ENCODE data around the gene HOXA1.

Gene HOXA1

DNA sequence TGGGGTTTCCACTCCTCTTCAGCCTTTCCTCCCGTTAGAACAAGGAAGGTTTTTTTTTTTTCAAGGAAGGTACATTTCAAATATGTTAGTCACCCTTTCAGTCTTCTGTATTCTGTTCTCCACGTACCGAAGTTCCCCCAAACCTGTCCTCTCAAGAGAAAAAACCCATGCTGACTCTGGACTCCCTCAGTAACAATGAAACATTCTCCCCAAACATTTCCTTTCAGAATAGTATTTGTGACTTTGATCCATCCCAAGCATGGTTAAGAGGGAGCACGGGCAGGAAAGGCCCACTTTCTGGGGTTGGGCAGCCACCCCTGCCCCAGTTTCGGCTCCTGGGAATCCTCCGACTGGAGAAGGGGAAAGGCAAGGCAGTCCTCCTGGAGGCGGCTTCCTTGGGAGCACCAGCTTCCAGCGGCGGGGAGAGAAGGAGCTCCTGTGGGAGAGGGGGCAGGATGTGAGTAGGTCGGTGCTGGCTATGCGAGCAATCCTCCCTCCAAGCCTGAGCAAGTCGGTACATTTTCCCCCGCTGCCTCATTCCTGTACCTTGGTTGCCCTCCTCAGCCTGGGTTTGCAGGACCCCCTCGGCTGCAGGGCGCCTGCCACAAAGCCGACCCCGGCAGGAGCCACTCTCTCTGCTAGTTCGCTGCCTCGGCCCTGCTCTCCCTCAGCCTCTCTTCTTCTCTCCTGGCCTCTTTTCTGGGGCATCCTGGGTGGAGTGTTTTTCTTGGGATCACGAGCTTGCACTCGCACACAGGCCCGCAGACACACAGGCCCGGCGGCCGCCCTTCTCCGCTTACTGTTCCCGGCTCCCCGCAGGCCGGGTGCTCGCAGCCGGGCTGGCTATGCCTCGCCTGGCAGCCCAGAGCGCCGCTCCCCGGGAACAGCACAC, 2.1 kb upstream of the HOXA1 start (continued):
- no peak for TF ChIP-seq PPARA (CRISPR knock-in tag; IDR thresholded peaks at IDR 0.05; ENCODE audit: borderline replicate concordance)

DNA sequence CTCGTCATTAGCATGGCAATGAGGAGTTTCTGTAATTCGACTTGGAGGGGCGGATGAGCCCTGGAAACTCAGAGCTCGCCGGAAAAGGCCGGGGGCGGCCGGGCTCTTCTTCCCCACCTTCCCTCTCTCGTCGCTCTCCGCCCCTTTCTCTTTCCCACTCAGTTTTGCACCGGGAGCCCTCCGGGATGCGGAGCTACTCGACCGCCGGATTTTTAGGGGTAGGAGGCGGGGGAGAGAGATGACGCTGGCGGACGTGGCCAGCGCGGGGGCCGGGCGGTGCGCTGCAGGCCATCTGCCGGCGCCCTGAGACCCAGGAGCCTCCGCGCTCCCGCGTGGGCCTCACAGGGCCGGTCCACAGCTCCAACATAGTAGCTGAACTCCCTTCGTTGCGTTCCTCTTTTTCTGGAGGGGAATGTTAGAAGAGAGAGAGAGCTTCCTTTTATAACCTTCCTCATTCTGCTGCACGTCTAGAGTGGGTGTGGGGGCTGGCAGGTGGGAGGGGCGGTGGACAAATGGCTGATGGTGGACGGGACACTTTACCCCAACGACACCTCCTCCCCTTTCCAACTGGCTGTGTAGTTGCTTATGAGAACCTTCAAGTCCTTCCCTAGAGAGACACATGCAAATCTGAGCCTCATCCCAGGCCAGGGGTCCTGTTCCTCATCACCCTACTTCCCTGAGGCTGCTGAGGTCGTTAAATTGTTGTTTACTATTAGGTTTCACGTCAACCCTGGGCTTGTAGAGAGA, 1.1 kb upstream of the HOXA1 start:
- no peak for ATAC-seq
- no peak for TF ChIP-seq ZNF565 (CRISPR knock-in tag; conservative IDR thresholded peaks at IDR 0.05; ENCODE audit: low read depth)
- TF ChIP-seq PPARA (CRISPR knock-in tag; IDR thresholded peaks at IDR 0.05; ENCODE audit: borderline replicate concordance): no peak
- TF ChIP-seq ZFP30 (CRISPR knock-in tag; IDR thresholded peaks at IDR 0.05): no peak
- TF ChIP-seq ZC3H10 (CRISPR knock-in tag; IDR thresholded peaks at IDR 0.05): no peak
- no peak for TF ChIP-seq CSDC2 (CRISPR knock-in tag; IDR thresholded peaks at IDR 0.05)
- no peak for TF ChIP-seq ISL1 (CRISPR knock-in tag; IDR thresholded peaks at IDR 0.05)
- TF ChIP-seq ZNF8 (CRISPR knock-in tag; IDR thresholded peaks at IDR 0.05): no peak
- TF ChIP-seq, protein P1, sequence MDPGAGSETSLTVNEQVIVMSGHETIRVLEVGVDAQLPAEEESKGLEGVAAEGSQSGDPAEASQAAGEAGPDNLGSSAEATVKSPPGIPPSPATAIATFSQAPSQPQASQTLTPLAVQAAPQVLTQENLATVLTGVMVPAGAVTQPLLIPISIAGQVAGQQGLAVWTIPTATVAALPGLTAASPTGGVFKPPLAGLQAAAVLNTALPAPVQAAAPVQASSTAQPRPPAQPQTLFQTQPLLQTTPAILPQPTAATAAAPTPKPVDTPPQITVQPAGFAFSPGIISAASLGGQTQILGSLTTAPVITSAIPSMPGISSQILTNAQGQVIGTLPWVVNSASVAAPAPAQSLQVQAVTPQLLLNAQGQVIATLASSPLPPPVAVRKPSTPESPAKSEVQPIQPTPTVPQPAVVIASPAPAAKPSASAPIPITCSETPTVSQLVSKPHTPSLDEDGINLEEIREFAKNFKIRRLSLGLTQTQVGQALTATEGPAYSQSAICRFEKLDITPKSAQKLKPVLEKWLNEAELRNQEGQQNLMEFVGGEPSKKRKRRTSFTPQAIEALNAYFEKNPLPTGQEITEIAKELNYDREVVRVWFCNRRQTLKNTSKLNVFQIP (CRISPR knock-in tag; IDR thresholded peaks at IDR 0.05; ENCODE audit: borderline replicate concordance, low read depth): no peak

DNA sequence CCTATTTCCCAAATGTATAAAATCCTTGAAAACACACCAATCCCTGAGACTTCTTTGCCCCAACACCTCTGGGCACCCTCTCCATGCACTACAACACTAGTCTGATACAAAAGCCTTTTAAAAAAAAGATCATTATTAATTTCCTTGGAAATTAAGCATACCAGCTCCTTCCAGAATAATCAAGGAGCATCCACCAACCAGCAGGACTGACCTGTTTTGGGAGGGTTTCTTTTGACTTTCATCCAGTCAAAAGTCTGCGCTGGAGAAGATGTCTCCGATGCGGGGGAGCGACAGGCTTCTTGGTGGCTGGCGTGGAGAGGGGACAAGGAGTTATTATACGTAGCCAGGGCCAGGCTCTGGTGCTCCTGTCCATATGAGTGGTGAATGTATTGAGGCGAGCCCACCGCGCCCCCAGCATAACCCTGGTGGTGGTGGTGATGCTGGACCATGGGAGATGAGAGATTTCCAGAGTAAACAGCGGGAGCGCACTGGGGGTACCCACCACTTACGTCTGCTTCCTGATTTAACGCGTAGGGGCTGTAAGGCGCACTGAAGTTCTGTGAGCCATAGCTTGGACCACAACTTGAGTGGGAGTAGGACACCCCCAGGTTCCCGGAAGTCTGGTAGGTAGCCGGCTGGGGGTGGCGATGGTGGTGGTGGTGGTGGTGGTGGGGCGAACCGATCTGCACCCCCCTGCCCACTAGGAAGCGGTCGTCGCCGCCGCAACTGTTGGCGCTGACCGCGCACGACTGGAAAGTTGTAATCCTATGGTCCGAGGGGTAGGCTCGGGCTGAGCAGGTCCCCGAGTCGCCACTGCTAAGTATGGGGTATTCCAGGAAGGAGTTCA, 527 bp downstream of the HOXA1 start:
- ATAC-seq: no peak
- TF ChIP-seq ZNF70 (CRISPR knock-in tag; IDR thresholded peaks at IDR 0.05) (no peak), ARNTL (CRISPR knock-in tag; IDR thresholded peaks at IDR 0.05; ENCODE audit: borderline replicate concordance, low read depth) (no peak), TOX (CRISPR knock-in tag; IDR thresholded peaks at IDR 0.05; ENCODE audit: borderline replicate concordance) (no peak), BACH2 (CRISPR knock-in tag; IDR thresholded peaks at IDR 0.05; ENCODE audit: borderline replicate concordance) (no peak), ESRRG (CRISPR knock-in tag; IDR thresholded peaks at IDR 0.05) (no peak), ZFP30 (CRISPR knock-in tag; IDR thresholded peaks at IDR 0.05) (no peak), ZFP3 (CRISPR knock-in tag; IDR thresholded peaks at IDR 0.05) (no peak), PPARA (CRISPR knock-in tag; IDR thresholded peaks at IDR 0.05; ENCODE audit: borderline replicate concordance) (no peak), RARB (CRISPR knock-in tag; IDR thresholded peaks at IDR 0.05) (no peak), CSDC2 (CRISPR knock-in tag; IDR thresholded peaks at IDR 0.05) (no peak), ZNF8 (CRISPR knock-in tag; IDR thresholded peaks at IDR 0.05) (no peak)
- TF ChIP-seq, protein P2, sequence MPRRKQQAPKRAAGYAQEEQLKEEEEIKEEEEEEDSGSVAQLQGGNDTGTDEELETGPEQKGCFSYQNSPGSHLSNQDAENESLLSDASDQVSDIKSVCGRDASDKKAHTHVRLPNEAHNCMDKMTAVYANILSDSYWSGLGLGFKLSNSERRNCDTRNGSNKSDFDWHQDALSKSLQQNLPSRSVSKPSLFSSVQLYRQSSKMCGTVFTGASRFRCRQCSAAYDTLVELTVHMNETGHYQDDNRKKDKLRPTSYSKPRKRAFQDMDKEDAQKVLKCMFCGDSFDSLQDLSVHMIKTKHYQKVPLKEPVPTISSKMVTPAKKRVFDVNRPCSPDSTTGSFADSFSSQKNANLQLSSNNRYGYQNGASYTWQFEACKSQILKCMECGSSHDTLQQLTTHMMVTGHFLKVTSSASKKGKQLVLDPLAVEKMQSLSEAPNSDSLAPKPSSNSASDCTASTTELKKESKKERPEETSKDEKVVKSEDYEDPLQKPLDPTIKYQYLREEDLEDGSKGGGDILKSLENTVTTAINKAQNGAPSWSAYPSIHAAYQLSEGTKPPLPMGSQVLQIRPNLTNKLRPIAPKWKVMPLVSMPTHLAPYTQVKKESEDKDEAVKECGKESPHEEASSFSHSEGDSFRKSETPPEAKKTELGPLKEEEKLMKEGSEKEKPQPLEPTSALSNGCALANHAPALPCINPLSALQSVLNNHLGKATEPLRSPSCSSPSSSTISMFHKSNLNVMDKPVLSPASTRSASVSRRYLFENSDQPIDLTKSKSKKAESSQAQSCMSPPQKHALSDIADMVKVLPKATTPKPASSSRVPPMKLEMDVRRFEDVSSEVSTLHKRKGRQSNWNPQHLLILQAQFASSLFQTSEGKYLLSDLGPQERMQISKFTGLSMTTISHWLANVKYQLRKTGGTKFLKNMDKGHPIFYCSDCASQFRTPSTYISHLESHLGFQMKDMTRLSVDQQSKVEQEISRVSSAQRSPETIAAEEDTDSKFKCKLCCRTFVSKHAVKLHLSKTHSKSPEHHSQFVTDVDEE (CRISPR knock-in tag; IDR thresholded peaks at IDR 0.05): no peak

DNA sequence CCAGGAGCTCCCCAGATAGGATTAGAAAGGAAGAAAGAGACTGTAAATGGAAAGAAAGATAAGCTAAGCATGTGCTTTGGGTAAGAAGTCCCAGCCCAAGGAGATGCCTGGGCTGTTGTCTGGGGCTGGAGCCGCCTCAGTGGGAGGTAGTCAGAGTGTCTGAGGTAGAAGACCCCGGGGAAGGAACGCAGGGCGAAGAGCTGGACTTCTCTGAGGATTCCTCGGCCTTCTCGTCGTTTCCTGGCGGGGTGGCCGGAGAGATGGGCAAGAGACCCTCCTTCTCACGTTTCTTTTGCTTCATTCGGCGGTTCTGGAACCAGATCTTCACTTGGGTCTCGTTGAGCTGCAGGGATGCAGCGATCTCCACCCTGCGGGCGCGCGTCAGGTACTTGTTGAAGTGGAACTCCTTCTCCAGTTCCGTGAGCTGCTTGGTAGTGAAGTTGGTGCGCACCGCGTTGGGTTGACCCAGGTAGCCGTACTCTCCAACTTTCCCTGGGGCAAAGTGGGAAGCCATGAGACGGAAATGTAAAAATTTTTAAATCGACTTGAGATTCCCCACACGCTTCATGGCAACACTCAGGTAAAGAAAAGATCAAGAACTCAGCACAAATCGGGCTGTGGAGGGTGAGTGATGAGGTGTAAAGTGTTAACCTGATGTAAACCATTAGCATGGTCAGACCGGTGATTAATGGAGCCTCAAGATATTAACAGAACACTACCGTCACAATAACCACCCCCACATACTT, 1.3 kb downstream of the HOXA1 start:
- ATAC-seq: no peak
- no peak for TF ChIP-seq GLIS3 (CRISPR knock-in tag; IDR thresholded peaks at IDR 0.05)
- TF ChIP-seq CSDC2 (CRISPR knock-in tag; IDR thresholded peaks at IDR 0.05): no peak
- no peak for TF ChIP-seq ZC3H10 (CRISPR knock-in tag; IDR thresholded peaks at IDR 0.05)

DNA sequence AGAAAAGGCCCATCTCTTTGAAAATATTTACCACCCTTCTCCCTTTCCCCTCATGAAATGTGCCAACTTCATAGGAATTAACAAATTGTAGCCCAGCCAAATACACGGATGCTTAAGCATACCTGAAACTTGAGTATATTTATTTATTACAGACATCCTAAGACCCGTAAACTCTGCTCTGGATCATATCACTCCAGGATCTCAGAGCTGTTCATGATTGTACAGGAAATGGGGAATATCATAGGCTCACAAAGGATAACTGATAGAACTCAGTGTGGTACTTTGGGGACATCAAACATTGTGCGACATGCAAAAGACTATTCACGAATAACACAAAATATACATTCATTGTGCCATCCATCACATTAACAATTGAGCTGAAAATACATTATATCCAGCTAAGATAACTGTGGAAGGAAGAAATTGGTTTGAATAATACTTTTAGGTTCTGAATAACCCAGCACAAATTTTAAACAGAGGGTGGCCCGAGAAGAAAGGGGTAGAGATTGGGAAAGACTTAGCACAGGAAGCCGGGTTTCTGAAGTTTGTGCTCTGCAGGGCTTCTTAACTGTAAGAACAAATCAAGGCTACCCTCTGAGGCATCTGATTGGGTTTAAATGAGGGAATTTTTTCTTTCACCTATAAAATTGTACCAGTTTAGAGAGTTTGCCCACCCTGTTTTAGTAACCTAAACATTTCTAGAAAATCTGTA, 2.5 kb downstream of the HOXA1 start:
- no peak for ATAC-seq
- TF ChIP-seq ZNF8 (CRISPR knock-in tag; IDR thresholded peaks at IDR 0.05) (no peak), TCF4 (CRISPR knock-in tag; IDR thresholded peaks at IDR 0.05; ENCODE audit: borderline replicate concordance) (no peak), CSDC2 (CRISPR knock-in tag; IDR thresholded peaks at IDR 0.05) (no peak), ZFP3 (CRISPR knock-in tag; IDR thresholded peaks at IDR 0.05) (no peak), SNAI2 (CRISPR knock-in tag; IDR thresholded peaks at IDR 0.05) (no peak), BACH2 (CRISPR knock-in tag; IDR thresholded peaks at IDR 0.05; ENCODE audit: borderline replicate concordance) (no peak)
- TF ChIP-seq, protein P3, sequence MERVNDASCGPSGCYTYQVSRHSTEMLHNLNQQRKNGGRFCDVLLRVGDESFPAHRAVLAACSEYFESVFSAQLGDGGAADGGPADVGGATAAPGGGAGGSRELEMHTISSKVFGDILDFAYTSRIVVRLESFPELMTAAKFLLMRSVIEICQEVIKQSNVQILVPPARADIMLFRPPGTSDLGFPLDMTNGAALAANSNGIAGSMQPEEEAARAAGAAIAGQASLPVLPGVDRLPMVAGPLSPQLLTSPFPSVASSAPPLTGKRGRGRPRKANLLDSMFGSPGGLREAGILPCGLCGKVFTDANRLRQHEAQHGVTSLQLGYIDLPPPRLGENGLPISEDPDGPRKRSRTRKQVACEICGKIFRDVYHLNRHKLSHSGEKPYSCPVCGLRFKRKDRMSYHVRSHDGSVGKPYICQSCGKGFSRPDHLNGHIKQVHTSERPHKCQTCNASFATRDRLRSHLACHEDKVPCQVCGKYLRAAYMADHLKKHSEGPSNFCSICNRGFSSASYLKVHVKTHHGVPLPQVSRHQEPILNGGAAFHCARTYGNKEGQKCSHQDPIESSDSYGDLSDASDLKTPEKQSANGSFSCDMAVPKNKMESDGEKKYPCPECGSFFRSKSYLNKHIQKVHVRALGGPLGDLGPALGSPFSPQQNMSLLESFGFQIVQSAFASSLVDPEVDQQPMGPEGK (CRISPR knock-in tag; IDR thresholded peaks at IDR 0.05; ENCODE audit: borderline replicate concordance): no peak
- TF ChIP-seq, protein P4, sequence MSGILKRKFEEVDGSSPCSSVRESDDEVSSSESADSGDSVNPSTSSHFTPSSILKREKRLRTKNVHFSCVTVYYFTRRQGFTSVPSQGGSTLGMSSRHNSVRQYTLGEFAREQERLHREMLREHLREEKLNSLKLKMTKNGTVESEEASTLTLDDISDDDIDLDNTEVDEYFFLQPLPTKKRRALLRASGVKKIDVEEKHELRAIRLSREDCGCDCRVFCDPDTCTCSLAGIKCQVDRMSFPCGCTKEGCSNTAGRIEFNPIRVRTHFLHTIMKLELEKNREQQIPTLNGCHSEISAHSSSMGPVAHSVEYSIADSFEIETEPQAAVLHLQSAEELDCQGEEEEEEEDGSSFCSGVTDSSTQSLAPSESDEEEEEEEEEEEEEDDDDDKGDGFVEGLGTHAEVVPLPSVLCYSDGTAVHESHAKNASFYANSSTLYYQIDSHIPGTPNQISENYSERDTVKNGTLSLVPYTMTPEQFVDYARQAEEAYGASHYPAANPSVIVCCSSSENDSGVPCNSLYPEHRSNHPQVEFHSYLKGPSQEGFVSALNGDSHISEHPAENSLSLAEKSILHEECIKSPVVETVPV (CRISPR knock-in tag; IDR thresholded peaks at IDR 0.05): no peak
